Stomach (tissue), 9 donors: ENCODE results near the gene CCDC18. TPM values are rescaled to one million over a fixed set of nuclear protein-coding genes. Genes with fewer than 3 reads are reported as not detected.
"Not testable (repeated sequence)": the region's sequence is repeated elsewhere in the genome, so short reads cannot be mapped to it uniquely, and the experiment has no call there.

Source experiments
- DNase-seq, 2 donors: peaks; one replicate each; pipeline versions ENCODE4 v3.0.0 to v3.0.0-alpha.2; 2013 to 2019
- H3K27ac ChIP-seq, 5 donors: fragments of 200-600 bp in 4 of 5; sonication (generic) in 4 of 5; one replicate each; pipeline ENCODE4 v1.5.1; 2013 to 2019; ENCODE audit warnings: mild to moderate bottlenecking in 1 of 5, moderate library complexity in 1 of 5
- H3K27me3 ChIP-seq, 3 donors: fragments of 200-600 bp; sonication (generic); one replicate each; pipeline ENCODE4 v1.5.1; 2017 to 2019; ENCODE audit warnings: mixed run types in 1 of 3
- H3K36me3 ChIP-seq, 4 donors: fragments of 200-600 bp; sonication (generic); 1 replicate in 3 of 4; 2 replicates in 1 of 4; pipeline ENCODE4 v1.5.1; 2016 to 2019
- H3K4me1 ChIP-seq, 4 donors: fragments of 200-600 bp; sonication (generic); one replicate each; pipeline ENCODE4 v1.5.1; 2016 to 2019
- H3K4me3 ChIP-seq, 4 donors: fragments of 200-600 bp; sonication (generic) in 3 of 4; one replicate each; pipeline ENCODE4 v1.5.1; 2016 to 2019; ENCODE audit warnings: mild to moderate bottlenecking in 1 of 4
- H3K9me3 ChIP-seq, 4 donors: fragments of 200-600 bp; sonication (generic); one replicate each; pipeline ENCODE4 v1.5.1; 2016 to 2019
- CTCF ChIP-seq, 7 experiments: fragments of 450-650 bp in 4 of 7; fragments of 200-600 bp in 3 of 7; sonication (generic) in 3 of 7; IDR thresholded peaks; one replicate each; pipeline ENCODE4 v1.5.1; 2016 to 2019; ENCODE audit warnings: antibody characterized with exemption in 7 of 7, control low read depth in 2 of 7, mild to moderate bottlenecking in 1 of 7
- EP300 ChIP-seq: sonication (generic); formaldehyde crosslinking; IDR thresholded peaks from one replicate; pipeline ENCODE4 v1.6.1; 2017; ENCODE audit warnings: antibody characterized with exemption
- POLR2A ChIP-seq, 4 donors: fragments of 450-650 bp; IDR thresholded peaks; one replicate each; pipeline ENCODE4 v1.6.1; 2016; ENCODE audit warnings: antibody characterized with exemption in 4 of 4, control low read depth in 2 of 4, mild to moderate bottlenecking in 1 of 4, moderate library complexity in 1 of 4
- POLR2AphosphoS5 ChIP-seq, 3 donors: sonication (generic); formaldehyde crosslinking; IDR thresholded peaks; one replicate each; pipeline ENCODE4 v1.6.1; 2016; ENCODE audit warnings: antibody characterized with exemption in 3 of 3
- WGBS, 5 donors: extraction: QIAGEN DNeasy Blood & Tissue Kit in 3 of 5; methylation state at CpG; one replicate each; pipeline versions ENCODE4 v1.1.5 to v1.1.7; 2013 to 2018; 5-methylcytosine and 5-hydroxymethylcytosine counted together
- intact Hi-C: fragments of 100-400 bp; cut with DNase I; formaldehyde crosslinking; loops from one replicate; pipeline ENCODE4 v1.15.1; 2023; ENCODE audit warnings: low total_unique reads
- polyA plus RNA-seq, 3 donors: library from polyadenylated mRNA; stranded (reverse); fragments of 200-250 nt; gene quantifications; one replicate each; pipeline ENCODE4 v1.2.3, GENCODE V29; 2013
- total RNA-seq, 5 donors: library from RNA; depleted of rRNA; stranded (reverse); fragments of >200 nt; gene quantifications; one replicate each; pipeline versions ENCODE4 v1.1.0 to v1.2.3, GENCODE V29; 2014 to 2016
- donor health status: healthy with polysubstance abuse.
- donor health status: Bipolar disorder and iron deficiency.
- donor health status: healthy.

Gene CCDC18
- total and polyA plus RNA-seq, 8 donors: 0.31 to 50.4 (median 4.2) TPM

DNA sequence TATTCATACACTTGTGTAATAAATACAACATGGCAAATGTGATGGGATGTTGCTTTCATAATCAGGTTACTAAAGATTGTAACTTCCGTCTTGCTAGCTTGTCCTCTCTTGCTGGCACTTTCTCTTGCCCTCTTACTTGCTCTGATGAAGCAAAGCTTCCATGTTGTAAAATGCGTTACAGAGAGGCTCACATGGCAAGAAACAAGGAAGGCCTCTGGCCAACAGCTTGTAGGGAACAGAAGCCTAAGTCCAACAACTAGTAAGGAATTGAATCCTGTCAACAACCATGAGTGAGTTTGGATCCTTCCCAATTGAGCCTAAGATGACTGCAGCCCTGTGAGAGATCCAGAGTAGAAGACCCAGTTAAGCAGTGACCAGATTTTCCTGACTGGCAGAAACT, 15.7 kb upstream of the CCDC18 start:
- H3K4me3 ChIP-seq: no peak overlapping the region
- TF ChIP-seq EP300 (no peak), POLR2A (IDR thresholded peaks at IDR 0.05) (no peak), CTCF (IDR thresholded peaks at IDR 0.05) (no peak), POLR2AphosphoS5 (IDR thresholded peaks at IDR 0.05) (no peak)
- H3K9me3 ChIP-seq: no peaks in the 10 kb centered on the region
- no peak overlapping the region for H3K27ac ChIP-seq
- intact Hi-C loops: no loop called here
- 90 to 100% (median 94%) methylated on average over 2 of the region's 2 CpGs for WGBS, 5 donors
- no peaks in the 10 kb centered on the region for H3K27me3 ChIP-seq
- DNase-seq: no peak
- H3K4me1 ChIP-seq: peaks cover 0 to 10% (median 3%) of the 10 kb centered on the region in 4 donors
- peaks cover 0 to 10% (median 4%) of the 10 kb centered on the region in 4 donors for H3K36me3 ChIP-seq

GRCh38 chr1:93165895-93166294, 14.6 kb upstream of the CCDC18 start:
- H3K4me3 ChIP-seq, H3K27ac ChIP-seq, DNase-seq, H3K4me1 ChIP-seq, H3K27me3 ChIP-seq, intact Hi-C loops, H3K9me3 ChIP-seq: not testable (repeated sequence)
- 84 to 100% (median 95%) methylated on average over 1 of the region's 1 CpG for WGBS, 5 donors
- peaks cover 0 to 17% (median 3%) of the 10 kb centered on the region in 4 donors for H3K36me3 ChIP-seq

DNA sequence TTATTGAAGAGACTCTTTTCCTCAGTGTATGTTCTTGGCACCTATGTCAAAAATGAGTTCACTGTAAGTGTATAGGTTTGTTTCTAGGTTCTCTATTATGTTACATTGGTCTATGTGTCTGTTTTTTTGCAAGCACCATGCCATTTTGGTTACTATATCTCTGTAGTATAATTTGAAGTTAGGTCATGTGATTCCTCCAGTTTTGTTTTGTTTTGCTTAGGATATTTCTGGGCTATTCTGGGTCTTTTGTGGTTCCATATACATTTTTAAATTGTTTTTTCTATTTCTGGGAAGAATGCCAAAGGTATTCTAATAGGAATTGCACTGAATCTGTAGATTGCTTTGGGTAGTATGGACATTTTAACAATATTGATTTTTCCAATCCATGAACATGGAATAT, 13.5 kb upstream of the CCDC18 start:
- no peaks in the 10 kb centered on the region for H3K9me3 ChIP-seq
- no peak for TF ChIP-seq POLR2A (IDR thresholded peaks at IDR 0.05)
- TF ChIP-seq POLR2AphosphoS5 (IDR thresholded peaks at IDR 0.05): no peak
- no peak for TF ChIP-seq CTCF (IDR thresholded peaks at IDR 0.05)
- no peak for TF ChIP-seq EP300
- no peaks in the 10 kb centered on the region for H3K27me3 ChIP-seq
- DNase-seq: no peak
- H3K36me3 ChIP-seq: peaks cover 0 to 17% (median 3%) of the 10 kb centered on the region in 4 donors
- no peak overlapping the region for H3K4me3 ChIP-seq
- H3K4me1 ChIP-seq: peaks cover 1 to 10% (median 5%) of the 10 kb centered on the region in 4 donors
- no peak overlapping the region for H3K27ac ChIP-seq
- intact Hi-C loops: no loop called here

GRCh38 chr1:93170141-93170678, 10.3 kb upstream of the CCDC18 start:
- H3K4me3 ChIP-seq, intact Hi-C loops, H3K27me3 ChIP-seq, DNase-seq, H3K27ac ChIP-seq, H3K9me3 ChIP-seq: not testable (repeated sequence)
- H3K36me3 ChIP-seq: peaks cover 0 to 23% (median 6%) of the 10 kb centered on the region in 4 donors
- H3K4me1 ChIP-seq: peaks cover 4 to 30% (median 18%) of the 10 kb centered on the region in 4 donors
- 96 to 100% (median 98%) methylated on average over 16 to 36 of the region's 36 CpGs for whole genome bisulfite sequencing, 5 donors

- H3K27me3 ChIP-seq: no peaks in the 10 kb centered on the region
Observed at GRCh38 chr1:93171549-93172034, 8.9 kb upstream of the CCDC18 start.

More at GRCh38 chr1:93171549-93172034, 8.9 kb upstream of the CCDC18 start:
- intact Hi-C loops: no loop called here
- no peak overlapping the region for H3K4me3 ChIP-seq
- WGBS, 5 donors: 20 to 32% (median 26%) methylated on average over 1 of the region's 1 CpG
- no peak overlapping the region for H3K27ac ChIP-seq
- no peak for DNase-seq
- TF ChIP-seq POLR2AphosphoS5 (IDR thresholded peaks at IDR 0.05): no peak
- no peak for TF ChIP-seq CTCF (IDR thresholded peaks at IDR 0.05)
- no peak for TF ChIP-seq POLR2A (IDR thresholded peaks at IDR 0.05)
- no peak for TF ChIP-seq EP300
- peaks cover 0 to 23% (median 11%) of the 10 kb centered on the region in 4 donors for H3K36me3 ChIP-seq
- peaks cover 6 to 42% (median 23%) of the 10 kb centered on the region in 4 donors for H3K4me1 ChIP-seq
- H3K9me3 ChIP-seq: no peaks in the 10 kb centered on the region
